NCI-H345 treated with DMSO at 0.1 percent for 48 hours (cell line): ENCODE measurements around the gene RASAL1.

Experiments used
- DNase-seq: peaks from one replicate; lab custom pipeline; 2025; ENCODE audit not compliant: unreplicated experiment; lab: John Stamatoyannopoulos, UW

The RASAL1 gene

DNA sequence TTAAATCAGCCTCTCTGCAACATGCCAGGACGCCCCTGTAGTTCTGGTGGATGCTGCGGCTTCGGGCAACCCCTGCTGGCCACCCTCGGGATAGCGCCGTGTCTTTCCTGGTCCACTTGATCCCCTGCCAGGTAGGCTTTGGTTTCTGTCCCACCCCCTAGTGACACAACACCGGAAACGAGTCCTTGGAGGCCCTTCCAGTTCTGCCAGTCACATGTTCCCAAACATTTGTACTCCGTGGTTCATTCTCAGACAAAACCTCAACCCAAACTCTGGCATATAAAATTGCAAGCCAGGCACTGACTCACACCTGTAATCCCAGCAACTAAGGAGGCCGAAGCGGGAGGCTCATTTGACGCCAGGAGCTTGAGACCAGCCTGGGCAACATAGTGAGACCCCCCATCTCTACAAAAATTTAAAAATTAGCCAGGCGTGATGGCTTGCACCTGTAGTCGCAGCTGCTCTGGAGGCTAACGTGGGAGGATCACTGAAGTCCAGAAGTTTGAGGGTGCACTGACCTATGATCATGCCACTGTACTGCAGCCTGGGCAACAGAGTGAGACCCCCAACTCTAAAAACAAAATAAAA lies 37.0 kb downstream of the RASAL1 start:
- peak; percentile 77 for DNase-seq

DNA sequence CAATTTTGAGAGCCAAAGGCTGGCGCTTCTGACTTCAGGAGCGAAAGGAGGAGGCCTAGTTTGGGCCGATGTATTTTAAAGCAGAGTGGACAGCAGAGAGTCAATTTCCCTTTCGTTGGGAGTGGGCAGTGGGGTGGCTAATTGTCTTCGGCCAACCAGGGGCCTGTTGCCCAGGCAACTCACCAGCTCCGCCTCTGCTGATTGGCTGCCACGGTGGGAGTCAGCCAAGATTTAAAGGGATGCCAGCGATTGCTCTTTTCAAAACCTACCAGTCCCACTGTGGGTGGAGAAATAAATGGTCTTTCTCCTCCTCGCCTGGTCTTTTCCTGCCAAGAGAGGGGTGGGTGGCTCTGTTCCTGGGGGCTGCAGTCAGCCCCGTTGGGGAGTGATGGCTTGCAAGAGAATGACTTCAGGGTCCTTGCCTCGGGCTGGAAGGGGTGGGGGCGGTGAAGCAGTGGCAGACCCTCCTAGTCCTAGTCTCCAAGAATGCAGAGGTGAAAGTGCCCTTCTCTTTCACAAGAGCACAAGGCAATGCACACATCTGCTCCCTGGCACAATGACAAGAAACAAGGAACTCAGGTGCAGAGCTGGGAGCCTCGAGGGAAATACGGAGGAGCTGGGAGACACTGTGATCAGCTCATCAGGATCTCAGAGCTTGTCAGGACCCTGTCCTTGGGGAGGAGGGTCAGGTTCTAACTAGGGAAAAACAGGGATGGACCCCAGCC lies 37.7 kb downstream of the RASAL1 start:
- DNase-seq = peak; percentile 45

DNA sequence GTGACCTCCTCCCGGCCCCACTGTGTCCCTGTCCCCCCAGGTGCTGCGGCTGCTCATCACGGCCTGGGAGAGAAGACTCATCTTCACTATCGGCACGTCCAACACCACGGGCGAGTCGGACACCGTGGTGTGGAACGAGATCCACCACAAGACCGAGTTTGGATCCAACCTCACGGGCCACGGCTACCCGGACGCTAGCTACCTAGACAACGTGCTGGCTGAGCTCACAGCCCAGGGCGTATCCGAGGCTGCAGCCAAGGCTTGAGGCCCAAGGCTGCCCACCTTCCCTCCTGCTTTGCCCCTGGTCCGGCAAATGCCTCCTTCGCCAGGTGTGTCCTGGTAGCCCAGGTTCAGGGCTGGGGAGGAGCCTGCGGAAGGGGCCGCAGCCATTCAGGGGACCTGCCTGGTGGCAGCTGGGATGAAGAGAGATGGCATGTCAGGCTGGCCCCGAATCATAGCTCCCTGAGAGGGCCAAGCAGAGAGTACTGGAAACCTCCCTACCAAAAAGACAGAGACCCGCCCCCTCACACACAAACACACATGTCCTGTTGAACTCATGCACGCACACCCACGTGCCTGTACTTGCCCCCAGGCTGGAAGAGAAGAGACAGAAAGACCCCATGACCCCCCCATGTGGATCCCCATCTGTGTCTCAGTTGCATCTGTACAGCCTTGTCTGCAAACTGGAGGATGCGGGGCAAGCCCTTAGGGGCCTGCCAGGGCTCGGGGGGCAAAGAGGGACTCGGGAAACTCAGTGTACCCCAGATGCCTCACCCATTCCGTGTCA lies 38.7 kb downstream of the RASAL1 start:
- DNase-seq = no peak

DNA sequence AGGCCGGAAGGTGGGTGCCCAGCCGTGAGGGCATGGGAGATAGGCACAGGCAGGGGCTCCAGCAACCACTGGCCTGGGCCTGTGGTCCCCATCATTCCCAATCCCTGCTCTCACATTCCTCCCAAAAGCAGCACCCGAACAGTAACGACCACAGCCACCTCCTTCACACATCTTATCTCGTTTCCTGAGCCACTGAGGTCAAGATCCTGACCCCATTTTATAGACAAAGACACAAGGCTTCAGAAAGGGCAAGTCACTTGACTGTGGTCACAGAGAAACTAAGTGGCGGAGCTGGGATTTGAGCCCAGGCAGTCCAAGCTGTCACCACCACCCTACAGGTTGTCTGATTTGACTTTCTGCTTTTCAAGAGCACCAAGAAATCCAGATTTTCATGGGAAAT lies 40.2 kb downstream of the RASAL1 start:
- no peak for DNase-seq

DNA sequence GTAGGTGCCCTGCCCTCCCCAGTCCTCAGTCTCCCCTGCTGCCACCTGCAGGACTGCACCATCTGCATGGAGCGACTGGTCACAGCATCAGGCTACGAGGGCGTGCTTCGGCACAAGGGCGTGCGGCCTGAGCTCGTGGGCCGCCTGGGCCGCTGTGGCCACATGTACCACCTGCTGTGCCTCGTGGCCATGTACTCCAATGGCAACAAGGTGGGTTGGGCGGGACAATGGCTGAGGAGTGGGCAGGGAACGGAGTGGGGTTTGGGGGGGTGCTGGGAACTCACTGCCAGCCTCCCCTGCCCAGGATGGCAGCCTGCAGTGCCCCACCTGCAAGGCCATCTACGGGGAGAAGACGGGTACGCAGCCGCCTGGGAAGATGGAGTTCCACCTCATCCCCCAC lies 40.8 kb downstream of the RASAL1 start:
- DNase-seq = no peak

DNA sequence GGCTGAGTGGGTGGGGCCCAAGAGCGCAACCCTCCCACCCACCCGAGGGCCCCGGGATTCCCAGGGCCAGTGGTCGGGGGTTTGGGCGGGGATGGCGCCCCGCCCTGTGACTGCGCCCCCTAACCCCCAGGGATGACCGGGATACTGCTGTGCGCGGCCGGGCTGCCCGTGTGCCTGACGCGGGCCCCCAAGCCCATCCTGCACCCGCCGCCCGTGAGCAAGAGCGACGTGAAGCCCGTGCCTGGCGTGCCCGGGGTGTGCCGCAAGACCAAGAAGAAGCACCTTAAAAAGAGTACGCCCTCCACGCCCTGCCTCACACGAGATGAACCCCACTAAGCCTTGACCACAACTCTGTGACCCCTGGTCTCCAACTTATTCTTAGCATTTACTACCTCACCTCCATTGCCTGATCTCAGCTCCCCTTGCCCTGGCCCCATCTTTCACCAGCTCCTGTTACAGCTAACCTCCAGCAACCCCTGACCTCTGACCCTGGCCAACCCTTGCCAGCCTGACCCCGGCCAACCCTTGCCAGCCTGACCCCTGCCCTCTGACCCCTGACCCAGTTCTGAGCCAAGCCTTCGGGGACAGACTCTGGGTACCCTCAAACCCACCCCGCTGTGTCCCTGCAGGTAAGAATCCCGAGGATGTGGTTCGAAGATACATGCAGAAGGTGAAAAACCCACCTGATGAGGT lies 42.0 kb downstream of the RASAL1 start:
- DNase-seq = no peak

DNA sequence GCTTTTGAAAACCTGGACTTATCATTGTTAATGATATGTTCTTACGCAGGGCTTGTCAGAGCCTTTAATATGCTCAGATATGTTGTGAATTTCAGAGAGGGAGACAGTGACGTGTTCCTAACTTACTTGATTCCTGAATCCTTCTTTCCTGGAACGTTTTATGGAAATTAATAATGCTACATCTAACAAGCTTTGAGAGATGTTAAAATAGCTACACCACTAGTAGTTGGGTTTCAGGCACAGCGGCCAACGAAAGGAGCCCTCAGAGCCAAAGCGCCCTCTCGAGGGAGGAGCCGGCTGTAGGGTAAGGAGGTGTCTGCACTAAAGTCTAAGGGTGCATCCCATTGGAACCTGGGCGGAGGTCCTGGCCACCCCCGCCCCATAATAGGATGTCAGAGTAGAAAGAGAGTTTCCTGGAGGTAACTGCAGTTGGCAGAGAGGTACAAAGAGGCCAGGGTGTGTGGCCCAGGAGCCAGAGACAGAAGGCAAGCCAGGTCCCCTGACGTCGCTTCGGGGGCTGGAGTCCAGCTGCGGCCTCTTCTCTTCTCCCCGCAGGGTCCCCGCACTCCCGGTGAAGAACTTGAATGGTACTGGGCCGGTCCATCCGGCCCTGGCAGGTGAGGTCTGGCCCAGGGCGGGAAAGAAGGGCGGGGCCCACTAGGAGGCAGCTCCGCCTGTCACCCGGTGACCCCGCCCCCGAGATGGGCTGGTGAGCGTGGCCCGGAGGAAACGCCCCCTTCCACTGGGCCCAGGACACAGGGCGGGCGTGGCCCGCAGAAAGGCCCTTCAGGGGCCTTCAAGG lies 42.8 kb downstream of the RASAL1 start:
- DNase-seq = no peak

DNA sequence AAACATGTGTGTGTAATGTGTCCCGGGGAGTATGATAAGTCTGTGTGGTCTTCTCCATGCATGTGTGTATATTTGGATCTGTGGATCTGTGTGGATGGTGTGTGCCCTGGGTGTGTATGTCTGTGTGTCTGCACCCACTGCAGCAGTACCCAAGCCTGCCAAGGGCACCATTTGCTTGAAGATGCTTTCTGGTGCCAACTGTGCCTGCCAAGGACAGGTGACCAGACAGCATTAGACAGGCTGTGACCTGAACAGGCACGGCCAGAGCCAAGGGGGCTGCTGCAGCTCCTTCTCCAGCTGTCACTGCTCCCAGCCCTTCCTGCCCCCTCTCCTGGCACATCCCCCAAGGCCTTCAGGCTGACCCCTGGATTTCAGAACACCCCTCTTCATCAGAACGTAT lies 44.1 kb downstream of the RASAL1 start:
- no peak for DNase-seq

DNA sequence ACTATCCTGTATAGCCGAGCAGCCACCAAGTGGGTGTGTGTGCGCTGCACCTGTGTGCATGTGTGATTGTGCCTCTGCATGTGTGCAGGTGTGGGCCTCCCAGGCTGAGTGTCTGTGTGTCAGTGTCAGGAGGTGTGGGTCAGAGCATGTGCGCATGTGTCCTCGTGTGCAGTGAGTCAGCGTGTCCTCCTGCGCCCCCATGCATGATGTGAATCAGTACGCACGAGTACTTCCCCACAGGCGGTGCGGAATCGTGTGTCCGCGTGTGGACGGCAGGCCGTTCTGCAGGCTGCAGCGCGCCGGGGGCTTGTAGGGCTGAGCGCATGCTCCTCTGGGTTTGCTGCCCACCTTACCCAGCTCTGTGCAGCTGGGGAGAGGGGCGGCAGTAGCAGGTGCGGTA lies 44.8 kb downstream of the RASAL1 start:
- DNase-seq = no peak

DNA sequence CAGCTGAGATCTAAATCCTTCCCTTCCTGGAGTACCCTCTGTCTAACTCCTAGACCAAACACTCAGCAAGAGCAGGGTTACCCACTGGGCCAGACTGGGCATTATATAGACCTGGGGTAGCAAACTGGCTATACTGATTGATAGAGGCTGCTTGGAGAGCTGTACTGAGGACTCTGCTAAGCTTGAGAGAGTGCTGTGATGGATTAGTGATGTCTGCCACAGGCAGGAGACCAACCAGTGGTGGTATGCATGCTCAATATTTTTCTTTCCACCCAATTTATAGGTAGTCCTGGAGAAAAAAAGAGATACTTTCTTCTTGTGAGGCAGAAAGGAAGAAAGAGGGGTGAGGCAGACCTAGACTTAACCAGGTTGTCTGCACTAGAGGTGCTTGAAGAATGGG lies 45.7 kb downstream of the RASAL1 start:
- no peak for DNase-seq

DNA sequence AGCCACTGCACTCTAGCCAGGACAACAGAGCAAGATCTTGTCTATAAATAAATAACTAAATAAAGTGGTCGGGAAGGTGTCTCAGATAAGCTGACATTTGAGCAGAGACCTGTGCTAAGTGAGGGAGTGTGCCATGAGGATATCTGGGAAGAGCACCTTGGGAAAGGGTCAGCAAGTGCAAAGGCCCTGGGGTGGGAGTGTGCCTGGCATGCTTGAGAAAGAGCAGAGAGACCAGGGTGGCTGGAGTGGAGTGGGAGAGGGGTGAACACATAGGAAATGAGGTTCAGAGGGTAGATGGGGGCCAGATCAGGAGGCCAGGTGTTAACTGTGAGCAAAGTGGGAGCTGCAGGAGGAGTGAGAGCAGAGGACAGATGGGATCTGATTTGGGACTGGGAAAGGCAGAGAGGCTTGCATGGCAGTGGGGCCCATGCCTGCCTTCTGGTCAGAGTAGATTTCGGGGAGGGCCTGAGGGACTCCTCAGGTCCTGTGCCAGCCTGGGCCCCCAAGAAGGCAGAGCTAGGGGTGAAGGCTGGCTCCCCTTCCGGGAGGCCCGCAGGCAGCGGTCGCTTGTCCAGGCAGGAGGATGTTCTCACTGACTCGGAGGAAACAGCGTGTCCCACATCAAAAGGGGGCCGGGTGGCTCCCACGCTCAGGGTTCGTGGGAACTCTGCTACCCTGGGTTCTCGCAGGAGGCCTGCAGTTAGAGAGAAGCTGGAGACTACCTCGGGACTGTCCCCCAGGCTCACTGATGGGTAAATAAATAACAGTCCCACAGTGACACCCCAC lies 46.4 kb downstream of the RASAL1 start:
- no peak for DNase-seq

DNA sequence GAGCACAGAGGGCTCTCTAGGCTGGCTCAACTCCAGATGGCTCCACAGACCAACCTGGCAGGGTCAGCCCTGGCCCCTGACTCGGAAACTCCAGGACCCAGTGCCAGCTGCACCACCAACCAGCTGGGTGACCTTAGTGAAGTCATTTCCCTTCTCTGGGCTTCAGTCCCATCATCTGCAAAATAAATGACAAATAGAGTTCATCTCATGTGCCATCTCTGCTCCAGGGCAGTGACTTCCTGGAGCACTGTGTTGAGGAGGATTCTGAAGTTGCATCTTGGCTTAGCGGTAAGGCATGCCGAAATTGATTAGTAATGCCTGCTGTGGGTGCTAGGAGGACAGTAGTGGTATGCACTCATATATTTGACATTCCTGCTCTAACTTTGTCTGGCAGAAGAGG lies 47.5 kb downstream of the RASAL1 start:
- DNase-seq = no peak

DNA sequence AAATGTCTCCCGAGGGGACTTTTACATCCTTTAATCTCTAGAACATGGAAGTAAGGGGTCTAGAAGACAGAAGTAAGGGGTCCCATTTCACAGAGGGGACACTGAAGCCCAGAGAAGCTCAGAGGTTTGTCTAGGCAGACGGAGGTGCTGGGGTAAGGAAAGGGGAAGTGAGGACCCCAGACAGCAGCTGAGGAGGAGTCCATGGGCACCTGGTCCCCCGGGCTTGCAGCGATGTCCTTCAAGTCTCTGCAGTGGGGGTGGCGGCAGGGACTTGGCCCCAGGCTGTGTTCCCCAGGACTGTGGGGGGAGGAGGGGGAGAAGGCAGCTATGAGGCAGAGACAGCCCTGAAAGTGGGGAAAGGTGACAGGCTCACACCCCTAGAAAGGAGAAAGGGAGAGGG lies 48.4 kb downstream of the RASAL1 start:
- DNase-seq = no peak

DNA sequence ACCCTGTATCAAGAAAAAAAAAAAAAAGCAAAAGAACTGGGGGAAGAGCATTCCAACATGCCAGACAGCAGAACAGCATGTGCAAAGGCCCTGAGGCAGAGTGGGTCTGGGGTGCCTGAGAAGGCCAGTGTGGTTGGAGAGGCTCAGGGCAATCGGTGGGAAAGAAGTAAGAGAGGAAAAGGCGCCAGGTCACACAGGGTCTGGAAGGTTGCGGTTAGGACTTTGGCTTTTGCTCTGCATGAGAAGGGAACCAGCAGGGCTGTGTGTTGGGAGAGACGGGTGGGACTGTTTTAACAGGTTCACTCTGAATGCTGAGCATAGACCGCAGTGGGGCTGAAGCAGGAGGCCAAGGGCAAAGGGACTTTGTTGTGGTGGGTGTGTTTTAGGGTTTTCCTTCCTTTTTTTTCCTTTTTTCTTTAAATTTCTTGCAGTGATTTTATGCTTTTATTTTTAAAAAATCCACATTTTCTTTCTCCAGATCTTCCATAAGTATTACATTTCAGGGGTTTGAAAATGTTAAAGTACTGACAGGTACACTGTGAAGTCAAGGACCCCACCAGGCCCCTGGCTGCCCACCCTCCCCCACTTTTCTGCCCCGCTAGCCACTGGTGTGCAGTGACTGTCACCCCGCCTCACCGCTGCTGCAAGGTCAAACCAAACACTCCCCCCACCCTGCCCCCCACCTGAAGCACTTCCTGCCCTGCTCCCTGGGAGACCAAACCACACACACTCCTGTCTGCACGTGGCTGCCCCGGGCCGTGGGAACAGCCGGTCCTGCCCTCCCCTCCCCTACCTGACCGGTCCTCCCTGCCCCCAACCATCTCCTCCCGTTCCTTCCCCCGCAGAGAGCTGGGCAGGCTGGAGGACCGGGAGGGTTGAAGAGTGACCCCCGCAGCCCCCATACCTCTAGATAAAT lies 49.1 kb downstream of the RASAL1 start:
- DNase-seq = no peak

DNA sequence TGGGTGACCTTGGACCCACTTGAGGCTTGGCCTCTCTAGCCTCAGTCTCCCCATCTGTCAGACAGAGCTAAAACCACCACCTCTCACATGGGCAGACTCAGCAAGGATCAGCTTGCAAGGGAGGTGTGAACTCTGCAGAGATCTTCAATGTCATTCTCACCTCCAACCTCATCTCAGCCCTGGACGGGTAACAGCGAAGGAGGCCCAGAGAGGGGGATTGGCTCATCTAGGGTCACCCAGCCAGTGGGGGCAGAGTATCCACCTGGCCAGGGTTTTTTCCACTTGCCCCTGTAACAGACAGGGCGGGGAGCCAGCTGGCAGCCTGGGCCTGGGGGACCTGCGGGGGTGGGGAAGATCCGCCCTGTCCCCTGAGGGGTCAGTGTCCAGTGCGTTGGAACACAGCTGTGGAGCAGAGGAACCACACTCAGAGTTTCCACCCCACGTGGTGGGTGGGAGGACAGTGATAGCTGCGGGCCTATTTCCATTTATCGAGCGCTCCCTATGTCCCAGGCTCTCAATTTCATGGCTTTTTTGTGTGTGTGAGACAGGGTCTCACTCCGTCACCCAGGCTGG lies 51.6 kb downstream of the RASAL1 start:
- no peak for DNase-seq

DNA sequence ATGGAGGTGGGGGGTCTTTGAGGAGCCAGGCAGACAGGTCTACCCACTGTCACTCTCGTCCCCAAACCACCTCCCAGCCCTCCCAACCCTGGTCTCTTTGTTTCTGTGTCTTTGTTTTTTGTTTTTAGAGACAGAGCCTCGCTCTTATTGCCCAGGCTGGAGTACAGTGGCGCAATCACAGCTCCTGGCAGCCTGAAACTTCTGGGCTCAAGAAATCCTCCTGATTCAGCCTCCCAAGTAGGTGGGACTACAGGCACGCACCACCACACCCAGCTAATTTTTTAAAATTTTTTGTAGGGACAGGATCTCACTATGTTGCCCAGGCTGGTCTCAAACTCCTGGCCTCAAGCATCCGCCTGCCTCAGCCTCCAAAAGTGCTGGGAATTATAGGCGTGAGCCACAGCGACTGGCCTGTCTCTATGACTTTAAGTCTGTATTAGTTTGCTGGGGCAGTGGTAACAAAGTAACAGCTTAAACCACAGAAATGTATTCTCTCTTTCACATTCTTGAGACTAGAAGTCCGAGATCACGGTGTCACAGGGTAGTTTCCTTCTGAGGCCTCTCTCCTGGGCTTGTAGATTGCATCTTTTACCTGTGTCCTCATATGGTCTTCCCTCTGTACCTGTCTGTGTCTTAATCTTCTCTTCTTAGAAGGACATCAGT lies 52.9 kb downstream of the RASAL1 start:
- DNase-seq = no peak

DNA sequence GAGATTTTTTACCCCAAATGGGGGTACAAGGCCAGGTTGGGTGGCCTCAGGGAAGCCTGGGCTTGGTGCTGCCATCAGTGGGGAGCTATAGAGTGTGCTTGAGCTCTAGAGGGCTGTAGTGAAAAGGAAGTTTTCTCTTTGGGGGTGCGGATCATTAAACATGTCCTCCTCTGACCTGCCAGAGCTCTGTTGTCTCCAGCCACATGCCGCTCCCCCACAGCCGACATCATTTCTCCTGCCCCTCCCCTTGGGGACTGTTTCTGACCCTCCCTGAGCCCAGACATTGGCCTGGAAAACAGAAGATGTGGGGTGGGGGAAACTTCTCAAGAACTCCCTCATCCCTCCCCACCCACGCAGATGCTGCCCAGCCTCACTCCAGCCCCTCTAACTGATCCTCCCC lies 53.7 kb downstream of the RASAL1 start:
- no peak for DNase-seq

DNA sequence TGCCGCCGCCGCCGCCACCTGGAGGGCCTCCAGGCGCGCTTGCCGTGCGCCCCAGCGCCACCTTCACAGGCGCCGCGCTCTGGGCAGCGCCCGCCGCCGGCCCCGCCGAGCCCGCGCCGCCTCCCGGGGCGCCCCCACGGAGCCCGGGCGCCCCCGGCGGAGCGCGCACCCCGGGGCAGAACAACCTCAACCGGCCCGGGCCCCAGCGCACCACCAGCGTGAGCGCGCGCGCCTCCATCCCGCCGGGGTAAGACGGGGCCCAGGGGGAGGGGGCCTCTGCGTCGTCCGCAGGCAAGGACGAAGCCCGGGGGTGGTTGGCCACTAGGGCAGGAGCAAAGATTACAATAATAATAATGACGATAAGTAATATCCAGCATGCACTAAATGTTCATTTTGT lies 57.7 kb downstream of the RASAL1 start:
- DNase-seq = no peak
